ENCODE measurements around the gene UMODL1.

DNA sequence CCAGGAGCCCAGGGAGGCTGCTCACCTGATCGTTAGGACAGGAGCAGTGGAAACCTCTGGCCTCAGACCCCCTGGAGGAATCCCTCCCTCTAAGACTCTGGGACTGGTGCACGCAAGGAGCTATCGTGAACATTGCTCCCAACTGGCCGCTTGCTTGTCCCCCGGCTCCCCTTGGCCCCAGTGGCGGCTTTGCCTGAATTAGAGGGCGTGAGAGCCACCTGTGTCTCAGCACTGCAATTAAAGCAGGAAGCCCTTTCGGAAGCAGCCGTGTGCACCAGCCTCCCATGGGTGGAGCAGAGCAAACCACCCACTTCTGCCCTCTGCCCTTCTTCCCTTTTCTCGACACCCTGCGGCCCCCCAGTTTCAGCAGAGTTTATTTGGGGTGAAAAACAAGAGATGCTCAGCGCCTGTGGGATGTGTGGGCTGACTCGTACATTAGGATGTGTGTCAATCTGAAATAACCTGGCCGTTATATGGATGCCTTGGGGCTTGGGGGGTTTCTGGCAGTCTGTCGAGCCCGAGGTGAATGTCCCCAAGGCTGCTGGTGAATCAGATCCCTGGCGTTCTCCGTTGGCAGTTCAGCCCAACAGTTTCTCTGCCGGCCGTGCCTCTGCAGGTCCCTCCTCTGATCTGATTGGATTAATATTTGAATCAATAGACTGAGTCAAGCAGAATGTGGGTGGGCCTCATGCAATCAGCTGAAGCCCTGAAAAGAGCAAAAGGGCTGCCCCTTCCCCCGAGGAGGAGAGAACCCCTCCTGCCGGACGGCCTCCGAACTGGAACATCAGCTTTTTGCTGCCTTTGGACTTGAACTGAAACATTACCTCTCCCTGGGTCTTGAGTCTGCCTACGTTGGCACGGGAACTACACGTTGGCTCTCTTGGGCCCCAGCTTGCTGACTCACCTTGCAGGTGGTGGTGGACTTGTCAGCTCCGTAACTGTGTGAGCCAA is 7.3 kb upstream of the UMODL1 start:
- TF ChIP-seq, protein P1, sequence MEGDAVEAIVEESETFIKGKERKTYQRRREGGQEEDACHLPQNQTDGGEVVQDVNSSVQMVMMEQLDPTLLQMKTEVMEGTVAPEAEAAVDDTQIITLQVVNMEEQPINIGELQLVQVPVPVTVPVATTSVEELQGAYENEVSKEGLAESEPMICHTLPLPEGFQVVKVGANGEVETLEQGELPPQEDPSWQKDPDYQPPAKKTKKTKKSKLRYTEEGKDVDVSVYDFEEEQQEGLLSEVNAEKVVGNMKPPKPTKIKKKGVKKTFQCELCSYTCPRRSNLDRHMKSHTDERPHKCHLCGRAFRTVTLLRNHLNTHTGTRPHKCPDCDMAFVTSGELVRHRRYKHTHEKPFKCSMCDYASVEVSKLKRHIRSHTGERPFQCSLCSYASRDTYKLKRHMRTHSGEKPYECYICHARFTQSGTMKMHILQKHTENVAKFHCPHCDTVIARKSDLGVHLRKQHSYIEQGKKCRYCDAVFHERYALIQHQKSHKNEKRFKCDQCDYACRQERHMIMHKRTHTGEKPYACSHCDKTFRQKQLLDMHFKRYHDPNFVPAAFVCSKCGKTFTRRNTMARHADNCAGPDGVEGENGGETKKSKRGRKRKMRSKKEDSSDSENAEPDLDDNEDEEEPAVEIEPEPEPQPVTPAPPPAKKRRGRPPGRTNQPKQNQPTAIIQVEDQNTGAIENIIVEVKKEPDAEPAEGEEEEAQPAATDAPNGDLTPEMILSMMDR (conservative IDR thresholded peaks at IDR 0.05): no peak
- no peak for TF ChIP-seq ZFX (IDR thresholded peaks at IDR 0.05)
